A673 (cell line): Measurements from ENCODE around the gene TMEM213.

Experiments used
- CTCF ChIP-seq: fragments of 300-800, 200-600 bp; sonication (generic); conservative IDR thresholded peaks from 2 replicates; pipeline ENCODE4 v1.5.1; 2017; ENCODE audit warnings: low read depth, mild to moderate bottlenecking, antibody characterized with exemption, low read length, moderate library complexity, mixed read lengths
- EZH2 ChIP-seq: fragments of 200-600 bp; sonication (generic); IDR thresholded peaks from 2 replicates; pipeline ENCODE4 v1.6.1; 2017; ENCODE audit warnings: borderline replicate concordance, low read depth, mild to moderate bottlenecking, mixed read lengths, antibody characterized with exemption, low read length; ENCODE audit not compliant: poor library complexity, severe bottlenecking

- TF ChIP-seq EZH2 (no peak), CTCF (no peak)
These were observed 81.6 kb downstream of the TMEM213 start for GRCh38 chr7:138879356-138879755.
